ENCODE results near the gene PRPF6. TPM values are rescaled to one million over a fixed set of nuclear protein-coding genes. Genes with fewer than 3 reads are reported as not detected.

The PRPF6 gene
- total and polyA plus RNA-seq, 2 donors (not counting 3 experiments of a cell fraction or from before 2014, with no cell fraction given), result 35.3 to 67.4 TPM

- CTCF ChIA-PET, result interaction anchor here (1.6 kb wide), 1 partner anchor 439 kb away, joined by 9 read pairs; the partner anchor contains the start of gene PTK6
- H2AFZ ChIP-seq (ENCODE audit: low read depth, low read length), result no peak overlapping the region
Measured at GRCh38 chr20:63976980-63977738, 3.8 kb upstream of the PRPF6 start.

More at GRCh38 chr20:63976980-63977738, 3.8 kb upstream of the PRPF6 start:
- Histone ChIP-seq H4K20me1 (replicated peaks; ENCODE audit: control insufficient read depth, extremely low read depth, insufficient read depth, low read length) (no peaks in the 10 kb centered on the region), H3K27ac (ENCODE audit: insufficient read depth, low read depth, low read length) (no peak overlapping the region), H3K36me3 (ENCODE audit: control insufficient read depth in 2 of 2, extremely low read depth in 1 of 2, insufficient read depth in 2 of 2, low read length in 2 of 2) (no peaks in the 10 kb centered on the region), H3K9me1 (replicated peaks; ENCODE audit: control insufficient read depth, extremely low read depth, insufficient read depth, low read length) (no peaks in the 10 kb centered on the region), H3K9ac (replicated peaks; ENCODE audit: extremely low read depth, insufficient read depth, low read length) (no peak overlapping the region), H3K4me2 (ENCODE audit: insufficient read depth, low read length) (no peak overlapping the region), H3K9me3 (replicated peaks; ENCODE audit: control insufficient read depth, insufficient read depth, low read length) (no peaks in the 10 kb centered on the region), H3K4me3 (replicated peaks in 1 of 3; ENCODE audit: insufficient read depth in 1 of 3, low read depth in 1 of 3, low read length in 3 of 3) (no peak overlapping the region), H3K27me3 (ENCODE audit: control insufficient read depth in 2 of 2, insufficient read depth in 2 of 2, low read length in 2 of 2) (no peaks in the 10 kb centered on the region), H3K79me2 (ENCODE audit: control insufficient read depth, insufficient read depth, low read length) (peaks cover 6% of the 10 kb centered on the region), H3K4me1 (ENCODE audit: control insufficient read depth, extremely low read depth, insufficient read depth, low read length) (peaks cover 30% of the 10 kb centered on the region)
- POLR2A ChIA-PET, result no interaction called here
- TF ChIP-seq POLR2AphosphoS5 (IDR thresholded peaks at IDR 0.05; ENCODE audit: insufficient read depth, low read depth, low read length) (no peak), EZH2 (IDR thresholded peaks at IDR 0.05; ENCODE audit: borderline replicate concordance, low read depth, low read length, severe bottlenecking) (no peak), CTCF (IDR thresholded peaks at IDR 0.05; ENCODE audit: extremely low read depth in 1 of 2, insufficient read depth in 1 of 2, low read depth in 1 of 2, low read length in 2 of 2) (no peak), POLR2A (IDR thresholded peaks at IDR 0.05; ENCODE audit: low read depth, low read length) (no peak), JUN (IDR thresholded peaks at IDR 0.05; ENCODE audit: borderline replicate concordance, insufficient read depth, insufficient read length, low read depth) (no peak), GATA2 (IDR thresholded peaks at IDR 0.05; ENCODE audit: insufficient read depth, insufficient read length, low read depth, low read length) (no peak), FOS (IDR thresholded peaks at IDR 0.05; ENCODE audit: borderline replicate concordance, insufficient read depth, low read length) (no peak), MAX (IDR thresholded peaks at IDR 0.05; ENCODE audit: insufficient read depth, insufficient read length) (no peak), MYC (IDR thresholded peaks at IDR 0.05; ENCODE audit: low read depth, low read length) (no peak)
- no TSS peak for BruUV-seq (replicated peaks)
- intact Hi-C loops (cut with micrococcal nuclease) (no loop called here), dilution Hi-C loops (cut with MboI; ENCODE audit: extremely low pct_ligation_motif_present, low sequenced_read_pairs) (no loop called here)
- DNase-seq (ENCODE audit: low read depth, low spot score) (no peak), FAIRE-seq (no peak)
